HG03442 (cell line): ENCODE measurements around the gene FOXN3.

Experiments
- ATAC-seq: cut with Tn5 transposase; IDR thresholded peaks from one replicate; pipeline ENCODE4 v1.9.1; 2021; ENCODE audit warnings: mild to moderate bottlenecking, moderate library complexity; ENCODE audit not compliant: unreplicated experiment

Gene FOXN3

GRCh38 chr14:89366864-89367778, 49.9 kb downstream of the FOXN3 start:
- ATAC-seq, result no peak

- ATAC-seq, result peak; percentile 86
These were observed 51.8 kb downstream of the FOXN3 start for GRCh38 chr14:89365061-89365801.

- ATAC-seq, result no peak
These were observed 52.7 kb downstream of the FOXN3 start for GRCh38 chr14:89364316-89364715.

- no peak for ATAC-seq
These were observed 56.8 kb downstream of the FOXN3 start for GRCh38 chr14:89360277-89360676.

- ATAC-seq, result no peak
These were observed 57.4 kb downstream of the FOXN3 start for GRCh38 chr14:89359477-89360222.

- ATAC-seq, result no peak
These were observed 59.3 kb downstream of the FOXN3 start for GRCh38 chr14:89357655-89358297.

GRCh38 chr14:89356927-89357326, 60.1 kb downstream of the FOXN3 start:
- ATAC-seq, result no peak

GRCh38 chr14:89356496-89356895, 60.5 kb downstream of the FOXN3 start:
- no peak for ATAC-seq

GRCh38 chr14:89353766-89354113, 63.3 kb downstream of the FOXN3 start:
- no peak for ATAC-seq

- ATAC-seq, result no peak
These were observed 63.9 kb downstream of the FOXN3 start for GRCh38 chr14:89352976-89353765.

- peak; percentile 74 for ATAC-seq
These were observed 65.3 kb downstream of the FOXN3 start for GRCh38 chr14:89351516-89352404.

GRCh38 chr14:89351221-89351515, 65.9 kb downstream of the FOXN3 start:
- no peak for ATAC-seq

- ATAC-seq, result no peak
These were observed 66.9 kb downstream of the FOXN3 start for GRCh38 chr14:89350152-89350551.

GRCh38 chr14:89349171-89350008, 67.6 kb downstream of the FOXN3 start:
- ATAC-seq, result no peak

- no peak for ATAC-seq
These were observed 68.3 kb downstream of the FOXN3 start for GRCh38 chr14:89348722-89349121.

GRCh38 chr14:89347885-89348284, 69.1 kb downstream of the FOXN3 start:
- ATAC-seq, result no peak

GRCh38 chr14:89344920-89345254, 72.1 kb downstream of the FOXN3 start:
- no peak for ATAC-seq

- no peak for ATAC-seq
These were observed 73.7 kb downstream of the FOXN3 start for GRCh38 chr14:89343356-89343755.

- ATAC-seq, result peak; percentile 43
These were observed 75.0 kb downstream of the FOXN3 start for GRCh38 chr14:89342049-89342448.
